Subcutaneous adipose tissue (tissue), 4 donors: ENCODE results near the gene OSBPL3. TPM values are rescaled to one million over a fixed set of nuclear protein-coding genes. Genes with fewer than 3 reads are reported as not detected.

Source experiments
- CTCF ChIP-seq: fragments of 450-650 bp; IDR thresholded peaks from one replicate; pipeline ENCODE4 v1.5.1; 2016; ENCODE audit warnings: low read depth, mild to moderate bottlenecking, control low read depth, antibody characterized with exemption, moderate library complexity
- total RNA-seq, 4 donors: library from RNA; depleted of rRNA; stranded (reverse); fragments of >200 nt; gene quantifications; one replicate each; pipeline ENCODE4 v1.1.0, GENCODE V29; 2016

Gene OSBPL3
- total RNA-seq, 4 donors from 2014 or later = 4.9 to 33.1 (median 9.4) TPM

- TF ChIP-seq CTCF = no peak
Observed at GRCh38 chr7:24764972-24765744, 214.8 kb downstream of the OSBPL3 start.

GRCh38 chr7:24764011-24764410 is 216.0 kb downstream of the OSBPL3 start:
- no peak for TF ChIP-seq CTCF

GRCh38 chr7:24763303-24763901 is 216.6 kb downstream of the OSBPL3 start:
- no peak for TF ChIP-seq CTCF

- no peak for TF ChIP-seq CTCF
Observed at GRCh38 chr7:24762771-24763170, 217.2 kb downstream of the OSBPL3 start.

- no peak for TF ChIP-seq CTCF
Observed at GRCh38 chr7:24760968-24761367, 219.0 kb downstream of the OSBPL3 start.

GRCh38 chr7:24757353-24758275 is 222.4 kb downstream of the OSBPL3 start, which contains the start of gene GSDME:
Gene GSDME (minus strand): TSS chr7:24757464. CDS start chr7:24749774, 7,690 bp downstream.
- TF ChIP-seq CTCF = no peak
